GM18907 (cell line): ENCODE results near the gene BACE2.
"Not testable (repeated sequence)": the region's sequence is repeated elsewhere in the genome, so short reads cannot be mapped to it uniquely, and the experiment has no call there.

Experiments used
- ATAC-seq: cut with Tn5 transposase; IDR thresholded peaks from one replicate; pipeline ENCODE4 v1.9.1; 2021; ENCODE audit warnings: mild to moderate bottlenecking, moderate library complexity; ENCODE audit not compliant: unreplicated experiment

Gene BACE2

GRCh38 chr21:41258617-41259016 lies 90.7 kb downstream of the BACE2 start:
- no peak for ATAC-seq

DNA sequence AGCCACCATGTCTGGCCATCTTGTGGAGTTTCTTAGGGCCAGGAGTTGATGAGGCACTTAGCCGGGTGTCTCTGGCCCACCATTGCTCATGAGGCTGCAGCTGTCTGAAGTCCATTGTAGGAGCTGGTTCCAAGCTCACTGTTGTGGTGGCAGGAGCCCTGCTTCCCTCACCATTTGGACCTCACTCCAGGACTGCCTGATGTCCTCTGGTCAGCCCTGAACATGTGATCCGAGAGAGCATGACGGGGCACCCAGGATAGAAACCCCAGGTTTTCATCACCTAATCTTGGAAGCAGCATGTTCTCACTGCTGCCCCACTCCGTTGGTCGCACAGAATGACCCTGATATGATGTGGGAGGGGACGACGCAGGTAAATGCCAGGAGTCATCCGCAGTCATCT lies 92.5 kb downstream of the BACE2 start:
- no peak for ATAC-seq

- ATAC-seq, result no peak
Observed at GRCh38 chr21:41267346-41267745, 99.4 kb downstream of the BACE2 start.

DNA sequence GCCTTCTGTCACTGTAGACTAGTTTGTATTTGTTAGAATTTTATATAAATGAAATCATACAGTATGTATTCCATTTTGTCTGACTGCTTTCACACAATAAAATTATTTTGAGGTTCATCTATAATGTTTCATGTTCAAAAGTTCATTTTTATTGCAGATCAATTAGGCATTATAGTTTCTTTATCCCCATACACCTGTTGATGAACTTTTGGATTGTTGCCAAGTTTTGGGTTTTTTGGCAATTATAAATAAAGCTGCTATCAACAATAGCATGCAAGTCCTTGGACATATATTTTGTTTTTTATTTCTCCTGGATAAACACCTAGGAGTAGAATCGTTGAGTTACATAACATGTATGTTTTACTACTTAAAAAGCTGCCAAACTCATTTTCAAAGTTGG lies 101.6 kb downstream of the BACE2 start:
- no peak for ATAC-seq

DNA sequence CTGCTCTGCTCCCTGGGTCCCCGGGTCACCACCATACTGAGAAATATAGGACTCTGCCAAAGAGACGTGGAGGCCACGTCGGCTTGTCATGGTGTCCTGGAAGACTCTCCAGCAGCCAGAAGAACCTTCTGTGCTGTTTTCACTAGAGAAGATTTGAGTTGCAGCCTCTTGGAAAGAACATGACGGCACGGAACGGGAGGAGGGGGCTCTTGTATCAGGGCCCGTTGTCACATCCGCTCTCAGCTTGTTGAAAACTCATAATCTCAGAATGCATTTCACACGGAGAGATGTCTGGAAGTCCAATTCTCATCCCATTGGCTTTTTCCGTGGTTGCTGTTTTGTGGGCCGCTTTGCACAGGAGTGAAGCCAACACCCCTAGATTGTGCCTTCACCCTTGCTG lies 109.2 kb downstream of the BACE2 start:
- no peak for ATAC-seq

DNA sequence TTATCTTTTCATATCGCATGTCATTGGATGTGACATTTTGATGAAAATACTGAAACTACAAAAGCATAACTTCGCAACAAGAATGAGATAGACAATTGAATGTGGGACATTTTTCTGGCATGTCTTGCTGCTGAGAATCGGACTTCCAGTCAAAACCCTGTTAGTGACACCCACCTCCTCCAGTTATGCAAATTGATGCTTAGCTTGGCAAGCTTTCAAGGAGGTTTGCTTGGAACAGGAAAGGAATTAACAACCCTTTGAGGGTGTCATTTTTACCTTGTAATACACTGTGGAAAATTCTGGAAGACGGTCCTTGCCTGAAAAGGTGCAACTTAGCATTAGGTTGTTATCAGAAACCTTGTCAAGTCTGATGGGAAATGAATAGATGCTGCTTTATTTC lies 109.9 kb downstream of the BACE2 start:
- no peak for ATAC-seq

- no peak for ATAC-seq
Observed at GRCh38 chr21:41280115-41280919, 112.4 kb downstream of the BACE2 start.

DNA sequence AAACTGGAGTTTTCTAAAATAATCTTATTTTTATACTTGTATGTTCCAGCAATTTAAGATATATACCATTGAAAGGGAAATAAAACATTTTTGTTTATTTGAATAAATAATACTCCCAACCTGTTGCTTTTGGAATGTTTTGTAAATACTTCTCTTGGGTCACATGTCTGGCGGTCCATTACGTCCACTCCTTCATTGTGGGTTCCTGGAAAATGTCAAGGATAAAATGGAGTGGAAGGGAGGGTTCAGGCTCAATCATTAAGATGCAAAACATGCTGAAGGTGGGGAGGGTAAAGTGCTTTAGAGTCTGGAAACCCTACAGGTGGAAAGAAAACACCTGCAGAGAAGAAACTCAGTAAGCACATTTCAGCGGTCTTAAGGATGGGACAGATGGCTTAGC lies 114.5 kb downstream of the BACE2 start:
- no peak for ATAC-seq

GRCh38 chr21:41283211-41283818 lies 115.4 kb downstream of the BACE2 start:
- peak; percentile 69 for ATAC-seq

DNA sequence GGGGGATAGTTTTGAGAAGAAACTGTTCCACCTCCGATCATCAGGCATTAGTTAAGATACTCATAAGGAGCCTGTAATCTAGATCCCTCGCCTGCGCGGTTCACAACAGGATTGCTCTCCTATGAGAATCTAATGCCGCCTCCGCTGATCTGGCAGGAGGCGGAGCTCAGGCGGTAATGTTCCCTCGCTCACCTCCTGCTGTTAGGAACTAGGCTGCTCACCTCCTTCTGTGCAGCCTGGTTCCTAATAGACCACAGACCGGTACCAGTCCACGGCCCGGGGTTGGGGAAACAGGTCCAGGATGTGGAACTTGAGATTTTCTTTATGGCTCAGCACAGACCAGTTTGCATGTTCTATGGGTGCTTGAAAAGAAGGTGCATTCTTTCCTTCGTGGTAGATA lies 121.5 kb downstream of the BACE2 start:
- ATAC-seq, result no peak

DNA sequence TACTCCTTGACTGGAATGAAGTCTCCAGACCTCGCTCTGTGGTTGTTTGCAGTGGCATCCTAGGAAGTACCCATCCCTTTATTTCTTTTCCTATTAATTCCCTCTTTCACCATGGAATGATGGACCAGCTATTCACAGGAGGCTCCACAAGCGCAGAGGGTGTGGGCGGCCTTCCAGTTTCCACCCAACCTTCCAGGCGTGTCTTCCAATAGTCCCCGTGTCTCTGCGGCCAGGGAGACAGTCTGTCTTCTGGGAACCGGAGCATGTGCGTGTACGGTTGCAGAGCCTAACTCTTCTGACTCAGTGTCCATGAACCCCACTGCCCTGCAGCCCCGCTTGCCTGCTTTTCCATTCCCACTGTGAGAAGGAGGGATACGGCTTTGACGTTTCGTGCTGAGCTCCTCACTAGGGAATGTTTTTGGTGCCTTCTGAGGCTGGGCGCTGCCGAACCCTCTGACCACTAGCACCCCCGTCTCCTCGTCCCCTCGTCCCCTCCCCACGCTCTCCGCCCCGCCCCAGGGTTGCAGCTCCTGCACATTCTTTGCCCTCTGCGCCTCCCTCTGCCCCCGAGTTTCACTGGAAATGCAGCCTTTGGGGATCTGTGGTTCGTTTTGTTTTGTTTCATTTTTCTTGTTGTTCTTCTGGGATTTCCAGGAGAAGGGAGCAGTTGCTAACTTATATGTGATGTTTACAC lies 122.3 kb downstream of the BACE2 start:
- ATAC-seq, result no peak

GRCh38 chr21:41294548-41295231 lies 126.7 kb downstream of the BACE2 start:
- ATAC-seq, result no peak

DNA sequence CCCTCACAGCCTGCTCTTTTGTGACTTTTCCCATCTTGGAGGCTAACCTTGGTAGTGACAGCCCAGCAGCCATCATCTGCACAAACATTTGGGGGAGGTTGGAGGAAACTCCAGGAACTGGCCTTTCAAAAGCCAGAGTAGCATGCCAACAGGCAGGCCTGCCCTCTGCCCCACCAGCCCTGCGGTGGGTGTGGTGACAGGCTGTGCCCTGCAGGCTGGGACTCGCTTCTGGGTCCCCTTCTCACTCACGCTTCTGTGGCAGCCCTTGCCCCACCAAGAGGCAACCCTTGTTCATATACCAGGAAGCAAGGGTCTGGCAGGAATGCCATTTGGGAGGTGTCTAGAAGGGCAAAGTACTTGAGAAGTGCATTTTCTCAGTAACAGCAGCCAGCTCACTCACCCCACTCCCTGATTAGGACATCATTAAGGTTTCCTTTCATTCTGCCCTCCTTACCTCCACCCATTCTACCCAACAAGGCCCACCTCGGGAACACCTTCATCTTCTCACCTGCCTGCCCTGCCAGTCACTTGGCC lies 127.8 kb downstream of the BACE2 start:
- no peak for ATAC-seq

DNA sequence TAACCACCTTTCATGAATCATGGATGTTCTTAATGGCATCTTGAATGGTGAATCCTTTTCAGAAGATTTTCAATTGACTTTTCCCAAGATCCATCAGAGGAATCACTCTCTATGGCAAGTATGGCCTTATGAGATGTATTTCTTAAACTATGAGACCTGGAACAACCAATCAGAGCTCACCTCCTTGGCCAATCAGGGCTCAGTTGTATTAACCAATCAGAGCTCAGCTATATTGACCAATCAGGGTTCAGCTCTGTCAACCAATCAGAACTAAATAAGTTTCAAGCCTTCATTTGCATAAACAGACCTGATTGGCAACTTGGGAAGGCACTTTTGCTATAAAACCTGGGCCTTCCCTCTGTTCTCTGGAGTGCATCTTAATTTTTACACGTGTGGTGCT lies 135.0 kb downstream of the BACE2 start:
- no peak for ATAC-seq

GRCh38 chr21:41304068-41304720 lies 136.2 kb downstream of the BACE2 start:
- ATAC-seq, result no peak

- no peak for ATAC-seq
Observed at GRCh38 chr21:41307219-41307618, 139.3 kb downstream of the BACE2 start.

- not testable (repeated sequence) for ATAC-seq
Observed at GRCh38 chr21:41313285-41314164, 145.6 kb downstream of the BACE2 start.

- no peak for ATAC-seq
Observed at GRCh38 chr21:41315726-41316125, 147.8 kb downstream of the BACE2 start.

- ATAC-seq, result no peak
Observed at GRCh38 chr21:41316200-41317062, 148.5 kb downstream of the BACE2 start, which contains the start of gene FAM3B. Gene FAM3B, plus strand, starts transcription at chr21:41316801. Its CDS starts 79 bp downstream, at chr21:41316880.
